Loucy (cell line): ENCODE measurements around the gene USP51.
"Not testable (repeated sequence)": the region's sequence is repeated elsewhere in the genome, so short reads cannot be mapped to it uniquely, and the experiment has no call there.

Experiments
- CTCF ChIP-seq: fragments of 200-600 bp; sonication (generic); conservative IDR thresholded peaks from 2 replicates; pipeline ENCODE4 v1.5.1; 2014; ENCODE audit warnings: mild to moderate bottlenecking, antibody characterized with exemption, low read length
- EZH2phosphoT487 ChIP-seq: fragments of 200-600 bp; IDR thresholded peaks from 2 replicates; pipeline ENCODE4 v1.6.1; 2018; ENCODE audit warnings: antibody characterized with exemption, mild to moderate bottlenecking, moderate library complexity, borderline replicate concordance

GRCh38 chrX:55479956-55480355 is 9.7 kb downstream of the USP51 start:
- not testable (repeated sequence) for TF ChIP-seq CTCF, EZH2phosphoT487
